ENCODE results near the gene RBM15.
A peak's percentile ranks its signal among the peaks of the same experiment; 100 is the strongest.

DNA sequence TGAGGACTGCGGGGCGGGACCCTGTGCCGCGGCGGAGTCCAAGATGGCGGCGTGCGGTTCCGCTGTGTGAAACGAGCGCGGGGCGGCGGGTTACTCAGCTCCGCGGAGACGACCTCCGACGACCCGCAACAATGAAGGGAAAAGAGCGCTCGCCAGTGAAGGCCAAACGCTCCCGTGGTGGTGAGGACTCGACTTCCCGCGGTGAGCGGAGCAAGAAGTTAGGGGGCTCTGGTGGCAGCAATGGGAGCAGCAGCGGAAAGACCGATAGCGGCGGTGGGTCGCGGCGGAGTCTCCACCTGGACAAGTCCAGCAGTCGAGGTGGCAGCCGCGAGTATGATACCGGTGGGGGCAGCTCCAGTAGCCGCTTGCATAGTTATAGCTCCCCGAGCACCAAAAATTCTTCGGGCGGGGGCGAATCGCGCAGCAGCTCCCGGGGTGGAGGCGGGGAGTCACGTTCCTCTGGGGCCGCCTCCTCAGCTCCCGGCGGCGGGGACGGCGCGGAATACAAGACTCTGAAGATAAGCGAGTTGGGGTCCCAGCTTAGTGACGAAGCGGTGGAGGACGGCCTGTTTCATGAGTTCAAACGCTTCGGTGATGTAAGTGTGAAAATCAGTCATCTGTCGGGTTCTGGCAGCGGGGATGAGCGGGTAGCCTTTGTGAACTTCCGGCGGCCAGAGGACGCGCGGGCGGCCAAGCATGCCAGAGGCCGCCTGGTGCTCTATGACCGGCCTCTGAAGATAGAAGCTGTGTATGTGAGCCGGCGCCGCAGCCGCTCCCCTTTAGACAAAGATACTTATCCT lies 430 bp downstream of the RBM15 start:
- TF ChIP-seq, protein P1, sequence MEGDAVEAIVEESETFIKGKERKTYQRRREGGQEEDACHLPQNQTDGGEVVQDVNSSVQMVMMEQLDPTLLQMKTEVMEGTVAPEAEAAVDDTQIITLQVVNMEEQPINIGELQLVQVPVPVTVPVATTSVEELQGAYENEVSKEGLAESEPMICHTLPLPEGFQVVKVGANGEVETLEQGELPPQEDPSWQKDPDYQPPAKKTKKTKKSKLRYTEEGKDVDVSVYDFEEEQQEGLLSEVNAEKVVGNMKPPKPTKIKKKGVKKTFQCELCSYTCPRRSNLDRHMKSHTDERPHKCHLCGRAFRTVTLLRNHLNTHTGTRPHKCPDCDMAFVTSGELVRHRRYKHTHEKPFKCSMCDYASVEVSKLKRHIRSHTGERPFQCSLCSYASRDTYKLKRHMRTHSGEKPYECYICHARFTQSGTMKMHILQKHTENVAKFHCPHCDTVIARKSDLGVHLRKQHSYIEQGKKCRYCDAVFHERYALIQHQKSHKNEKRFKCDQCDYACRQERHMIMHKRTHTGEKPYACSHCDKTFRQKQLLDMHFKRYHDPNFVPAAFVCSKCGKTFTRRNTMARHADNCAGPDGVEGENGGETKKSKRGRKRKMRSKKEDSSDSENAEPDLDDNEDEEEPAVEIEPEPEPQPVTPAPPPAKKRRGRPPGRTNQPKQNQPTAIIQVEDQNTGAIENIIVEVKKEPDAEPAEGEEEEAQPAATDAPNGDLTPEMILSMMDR (IDR thresholded peaks at IDR 0.05; ENCODE audit: borderline replicate concordance, extremely low read depth, low read length, poor library complexity, severe bottlenecking): peak; percentile 33
- TF ChIP-seq EZH2 (IDR thresholded peaks at IDR 0.05; ENCODE audit: borderline replicate concordance, low read depth, low read length, severe bottlenecking): no peak

Data from DND-41 (cell line).